Endothelial cell of umbilical vein (primary cell): Measurements from ENCODE around the gene ADAM33. TPM values are rescaled to one million over a fixed set of nuclear protein-coding genes. Genes with fewer than 3 reads are reported as not detected.

Experiments used
- BruUV-seq: library from RNA; stranded (reverse); fragments of 400-500 nt; replicated peaks from 2 replicates; lab custom pipeline; 2021; lab: Mats Ljungman, UMichigan
- CTCF ChIA-PET: fragments of 300-600, 350-600 bp; sonication (Branson Sonifier 250); formaldehyde crosslinking; loops from one replicate; lab custom pipeline; 2021; ENCODE audit warnings: antibody characterized with exemption, inconsistent platforms; lab: Charles Lee
- POLR2A ChIA-PET: fragments of 300-600, 350-600 bp; sonication (Branson Sonifier 250); formaldehyde crosslinking; loops from one replicate; lab custom pipeline; 2021; ENCODE audit warnings: antibody characterized with exemption, inconsistent platforms; lab: Charles Lee
- DNase-seq: peaks from one replicate; pipeline ENCODE4 v3.0.0-alpha.2; 2011; ENCODE audit warnings: low read depth, low spot score
- FAIRE-seq: peaks from 2 replicates; lab custom pipeline; 2011; peaks lifted over from hg19 to GRCh38; lab: Jason Lieb, UNC
- H2AFZ ChIP-seq: 2 replicates; pipeline ENCODE4 v1.6.0; 2012; ENCODE audit warnings: low read depth, low read length, control low read depth, inconsistent platforms
- H3K27ac ChIP-seq: 2 replicates; pipeline ENCODE4 v1.5.1; 2011; ENCODE audit warnings: low read depth, mild to moderate bottlenecking, control low read depth, low read length, moderate library complexity; ENCODE audit not compliant: insufficient read depth
- H3K27me3 ChIP-seq, 2 experiments: 2 replicates each; pipeline versions ENCODE4 v1.6.0 to v1.6.1; 2011; ENCODE audit warnings: low read length in 2 of 2, mixed read lengths in 1 of 2; ENCODE audit not compliant: control insufficient read depth in 2 of 2, insufficient read depth in 2 of 2
- H3K36me3 ChIP-seq, 2 experiments: 2 replicates in 1 of 2; 3 replicates in 1 of 2; pipeline ENCODE4 v1.5.1; 2011; ENCODE audit warnings: low read length in 2 of 2, mild to moderate bottlenecking in 1 of 2, moderate library complexity in 1 of 2; ENCODE audit not compliant: control insufficient read depth in 2 of 2, insufficient read depth in 2 of 2; ENCODE audit errors: extremely low read depth in 1 of 2
- H3K4me1 ChIP-seq: 3 replicates; pipeline ENCODE4 v1.5.1; 2011; ENCODE audit warnings: mild to moderate bottlenecking, low read length; ENCODE audit not compliant: control insufficient read depth, insufficient read depth; ENCODE audit errors: extremely low read depth
- H3K4me2 ChIP-seq: 2 replicates; pipeline ENCODE4 v1.6.1; 2011; ENCODE audit warnings: low read length, control low read depth, mixed read lengths; ENCODE audit not compliant: insufficient read depth
- H3K4me3 ChIP-seq, 3 experiments: fragments of 200-600 bp in 1 of 3; sonication (generic), shearing (Covaris generic) in 1 of 3; replicated peaks in 1 of 3; 2 replicates each; pipeline ENCODE4 v1.5.1; 2011 to 2016; ENCODE audit warnings: control low read depth in 3 of 3, low read length in 3 of 3, mild to moderate bottlenecking in 2 of 3, inconsistent platforms in 1 of 3, low read depth in 1 of 3, moderate library complexity in 1 of 3; ENCODE audit not compliant: insufficient read depth in 1 of 3
- H3K79me2 ChIP-seq: 2 replicates; pipeline ENCODE4 v1.6.0; 2012; ENCODE audit warnings: low read length, inconsistent platforms; ENCODE audit not compliant: control insufficient read depth, insufficient read depth
- H3K9ac ChIP-seq: replicated peaks from 2 replicates; pipeline ENCODE3; 2011; ENCODE audit warnings: low read length, control low read depth; ENCODE audit not compliant: insufficient read depth; ENCODE audit errors: extremely low read depth
- H3K9me1 ChIP-seq: replicated peaks from 3 replicates; pipeline ENCODE4 v1.6.0; 2011; ENCODE audit warnings: mild to moderate bottlenecking, low read length; ENCODE audit not compliant: control insufficient read depth, insufficient read depth; ENCODE audit errors: extremely low read depth
- H3K9me3 ChIP-seq: replicated peaks from 2 replicates; pipeline ENCODE4 v1.5.1; 2012; ENCODE audit warnings: low read length, inconsistent platforms; ENCODE audit not compliant: control insufficient read depth, insufficient read depth
- H4K20me1 ChIP-seq: replicated peaks from 2 replicates; pipeline ENCODE3; 2011; ENCODE audit warnings: mild to moderate bottlenecking, low read length; ENCODE audit not compliant: control insufficient read depth, insufficient read depth; ENCODE audit errors: extremely low read depth
- CTCF ChIP-seq, 2 donors: IDR thresholded peaks; 1 replicate in 1 of 2; 2 replicates in 1 of 2; pipeline ENCODE4 v1.5.1; 2011; ENCODE audit warnings: low read length in 2 of 2, mild to moderate bottlenecking in 2 of 2, moderate library complexity in 2 of 2, control low read depth in 1 of 2, inconsistent platforms in 1 of 2, low read depth in 1 of 2; ENCODE audit not compliant: insufficient read depth in 1 of 2; ENCODE audit errors: extremely low read depth in 1 of 2
- EZH2 ChIP-seq: IDR thresholded peaks from 2 replicates; pipeline ENCODE4 v1.6.1; 2012; ENCODE audit warnings: borderline replicate concordance, low read depth, mild to moderate bottlenecking, moderate library complexity, low read length, inconsistent platforms; ENCODE audit not compliant: severe bottlenecking
- FOS ChIP-seq: IDR thresholded peaks from 2 replicates; pipeline ENCODE4 v1.6.1; 2011; ENCODE audit warnings: mild to moderate bottlenecking, low read length, moderate library complexity, borderline replicate concordance; ENCODE audit not compliant: insufficient read depth
- GATA2 ChIP-seq: IDR thresholded peaks from 2 replicates; pipeline ENCODE4 v1.7.0; 2011; ENCODE audit warnings: low read depth, mild to moderate bottlenecking, moderate library complexity, mixed read lengths, low read length; ENCODE audit not compliant: insufficient read length, insufficient read depth
- JUN ChIP-seq: IDR thresholded peaks from 2 replicates; pipeline ENCODE4 v1.6.1; 2011; ENCODE audit warnings: borderline replicate concordance, low read depth; ENCODE audit not compliant: insufficient read length, insufficient read depth
- MYC ChIP-seq: IDR thresholded peaks from one replicate; pipeline ENCODE4 v1.6.1; 2011; ENCODE audit warnings: mild to moderate bottlenecking, low read depth, low read length
- POLR2A ChIP-seq: IDR thresholded peaks from 2 replicates; pipeline ENCODE4 v1.6.1; 2012; ENCODE audit warnings: low read depth, mild to moderate bottlenecking, control low read depth, low read length
- POLR2AphosphoS5 ChIP-seq: IDR thresholded peaks from 2 replicates; pipeline ENCODE4 v1.6.1; 2012; ENCODE audit warnings: low read depth, mild to moderate bottlenecking, control low read depth, low read length, moderate library complexity; ENCODE audit not compliant: insufficient read depth
- dilution Hi-C: fragments of 300-500 bp; cut with MboI; formaldehyde crosslinking; loops from one replicate; pipeline ENCODE4 v1.15.0; 2019; ENCODE audit warnings: low sequenced_read_pairs; ENCODE audit not compliant: extremely low pct_ligation_motif_present
- intact Hi-C: fragments of 100-400 bp; cut with micrococcal nuclease; formaldehyde crosslinking; loops from one replicate; pipeline ENCODE4 v1.10.0; 2022
- polyA plus RNA-seq, 4 experiments: library from polyadenylated mRNA; depleted of rRNA in 3 of 4; stranded (reverse) in 3 of 4; unstranded in 1 of 4; fragments of >200 nt; gene quantifications; 2 replicates each; pipeline versions ENCODE4 v1.2.1 to v1.2.3, GENCODE V29; 2011 to 2012; ENCODE audit warnings: missing spikeins in 1 of 4
- total RNA-seq: library from RNA; stranded (reverse); gene quantifications from 2 replicates; pipeline ENCODE4 v1.2.3, GENCODE V29; 2021
- TF ChIP-seq, protein P1 (sequence below): IDR thresholded peaks from 2 replicates; pipeline ENCODE4 v1.6.1; 2011; ENCODE audit not compliant: insufficient read depth, insufficient read length

Gene ADAM33
- total and polyA plus RNA-seq, 2 donors (not counting 3 experiments of a cell fraction or from before 2014, with no cell fraction given): 0.06 to 0.18 TPM

DNA sequence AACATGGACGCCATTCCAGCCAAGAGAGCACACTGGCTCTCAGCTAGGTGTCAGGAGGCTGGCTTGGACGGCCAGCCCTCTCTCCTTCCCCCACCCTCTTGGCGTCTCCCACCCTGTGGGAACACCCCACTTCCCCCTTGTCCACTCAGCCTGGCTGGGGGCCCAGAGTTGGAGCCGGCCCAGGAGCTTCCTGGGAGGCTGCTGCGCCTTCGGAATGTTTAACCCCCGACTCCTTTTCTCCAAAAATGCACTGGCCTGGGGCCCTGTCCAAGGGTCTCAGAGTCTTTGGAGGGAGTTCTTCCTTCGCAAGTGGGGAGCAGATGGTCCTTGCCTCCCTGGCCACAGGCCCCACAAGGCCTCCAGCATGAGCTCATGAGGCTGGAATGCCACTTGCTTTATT, 4.1 kb downstream of the ADAM33 start:
- Histone ChIP-seq H4K20me1 (no peaks in the 10 kb centered on the region), H3K79me2 (no peaks in the 10 kb centered on the region), H3K27me3 (peaks cover 36 to 42% of the 10 kb centered on the region in 2 experiments), H3K36me3 (no peaks in the 10 kb centered on the region), H3K4me1 (no peaks in the 10 kb centered on the region), H3K9me1 (no peaks in the 10 kb centered on the region), H3K9ac (no peak overlapping the region), H3K27ac (no peak overlapping the region), H3K4me3 (no peak overlapping the region), H2AFZ (no peak overlapping the region), H3K4me2 (no peak overlapping the region), H3K9me3 (no peaks in the 10 kb centered on the region)
- BruUV-seq: no TSS peak
- intact Hi-C loops: loop anchor here (5.0 kb wide), 1 partner anchor 75 kb away; no protein-coding TSS in a partner anchor
- DNase-seq (no peak), FAIRE-seq (no peak)
- ChIA-PET POLR2A (no interaction called here), CTCF (interaction anchor here (0.6 to 7.1 kb wide), 22 partner anchors 10 to 408 kb away, joined by 3 to 346 read pairs (median 14); partner anchors contain the start of genes ADISSP, AP5S1, CENPB and SIGLEC1)
- TF ChIP-seq EZH2 (no peak), CTCF (IDR thresholded peaks at IDR 0.05; ENCODE audit: extremely low read depth in 1 of 2, insufficient read depth in 1 of 2, low read depth in 1 of 2, low read length in 2 of 2) (no peak), POLR2A (no peak), FOS (no peak), GATA2 (no peak), MYC (no peak), POLR2AphosphoS5 (no peak), JUN (no peak)
- TF ChIP-seq, protein P1, sequence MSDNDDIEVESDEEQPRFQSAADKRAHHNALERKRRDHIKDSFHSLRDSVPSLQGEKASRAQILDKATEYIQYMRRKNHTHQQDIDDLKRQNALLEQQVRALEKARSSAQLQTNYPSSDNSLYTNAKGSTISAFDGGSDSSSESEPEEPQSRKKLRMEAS: no peak
- dilution Hi-C loops: no loop called here
